ENCODE measurements around the gene PRKAR2B. TPM values are rescaled to one million over a fixed set of nuclear protein-coding genes. Genes with fewer than 3 reads are reported as not detected.

The PRKAR2B gene
- total RNA-seq, 2 donors from 2014 or later, result 3.9 to 5.3 TPM

DNA sequence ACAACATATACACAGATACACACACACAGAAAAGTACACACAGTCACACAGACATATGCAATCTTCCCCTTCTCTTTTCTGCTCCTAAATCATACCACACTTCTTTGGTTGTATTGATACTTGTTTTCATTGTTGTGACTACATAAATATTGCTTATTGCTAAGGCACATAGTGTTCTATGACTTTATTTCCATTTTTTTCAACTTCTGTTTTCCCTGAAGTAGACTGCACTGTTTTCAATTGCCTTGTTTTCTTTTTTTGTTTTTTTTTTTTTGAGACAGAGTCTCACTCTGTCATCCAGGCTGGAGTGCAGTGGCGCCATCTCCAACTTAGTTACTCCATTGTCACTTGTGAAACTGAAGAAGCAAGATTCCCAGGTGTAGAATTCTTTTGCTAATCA, 10.0 kb upstream of the PRKAR2B start:
- H3K9me3 ChIP-seq, result no peaks in the 10 kb centered on the region
- H3K27me3 ChIP-seq (replicated peaks; ENCODE audit: insufficient read depth), result no peaks in the 10 kb centered on the region
- no peaks in the 10 kb centered on the region for H3K4me1 ChIP-seq (ENCODE audit: control insufficient read depth in 1 of 2, low read depth in 2 of 2)
- H3K4me3 ChIP-seq, result no peak overlapping the region
- TF ChIP-seq, protein P1, sequence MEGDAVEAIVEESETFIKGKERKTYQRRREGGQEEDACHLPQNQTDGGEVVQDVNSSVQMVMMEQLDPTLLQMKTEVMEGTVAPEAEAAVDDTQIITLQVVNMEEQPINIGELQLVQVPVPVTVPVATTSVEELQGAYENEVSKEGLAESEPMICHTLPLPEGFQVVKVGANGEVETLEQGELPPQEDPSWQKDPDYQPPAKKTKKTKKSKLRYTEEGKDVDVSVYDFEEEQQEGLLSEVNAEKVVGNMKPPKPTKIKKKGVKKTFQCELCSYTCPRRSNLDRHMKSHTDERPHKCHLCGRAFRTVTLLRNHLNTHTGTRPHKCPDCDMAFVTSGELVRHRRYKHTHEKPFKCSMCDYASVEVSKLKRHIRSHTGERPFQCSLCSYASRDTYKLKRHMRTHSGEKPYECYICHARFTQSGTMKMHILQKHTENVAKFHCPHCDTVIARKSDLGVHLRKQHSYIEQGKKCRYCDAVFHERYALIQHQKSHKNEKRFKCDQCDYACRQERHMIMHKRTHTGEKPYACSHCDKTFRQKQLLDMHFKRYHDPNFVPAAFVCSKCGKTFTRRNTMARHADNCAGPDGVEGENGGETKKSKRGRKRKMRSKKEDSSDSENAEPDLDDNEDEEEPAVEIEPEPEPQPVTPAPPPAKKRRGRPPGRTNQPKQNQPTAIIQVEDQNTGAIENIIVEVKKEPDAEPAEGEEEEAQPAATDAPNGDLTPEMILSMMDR (IDR thresholded peaks at IDR 0.05), result no peak
- no peak overlapping the region for H3K27ac ChIP-seq
- DNase-seq (ENCODE audit: low spot score), result no peak
- ATAC-seq (ENCODE audit: insufficient number of reproducible peaks, low FRiP score, low read depth), result no peak
- no peaks in the 10 kb centered on the region for H3K36me3 ChIP-seq

DNA sequence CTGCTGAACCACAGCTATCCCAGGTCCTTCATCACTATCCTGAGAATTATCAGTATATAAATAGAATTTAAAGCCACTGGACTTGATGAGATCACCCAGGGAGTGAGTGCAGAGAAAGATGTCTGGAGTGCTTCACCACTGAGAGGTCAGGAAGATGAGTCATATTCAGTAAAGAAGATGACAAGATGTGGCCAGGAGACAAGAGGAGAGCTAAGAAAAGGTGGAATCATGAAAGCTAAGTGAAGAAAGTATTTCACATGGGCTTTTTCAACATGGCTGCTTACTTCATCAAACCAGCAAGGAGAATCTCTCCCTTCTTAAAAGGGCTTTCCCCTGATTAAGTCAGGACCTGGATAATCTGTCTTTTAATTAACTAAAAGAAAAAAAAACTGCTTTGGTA, 9.1 kb upstream of the PRKAR2B start:
- H3K9me3 ChIP-seq, result no peaks in the 10 kb centered on the region
- DNase-seq (ENCODE audit: low spot score) (no peak), ATAC-seq (ENCODE audit: insufficient number of reproducible peaks, low FRiP score, low read depth) (no peak)
- TF ChIP-seq, protein P1 (IDR thresholded peaks at IDR 0.05), result no peak
- no peaks in the 10 kb centered on the region for H3K27me3 ChIP-seq (replicated peaks; ENCODE audit: insufficient read depth)
- no peaks in the 10 kb centered on the region for H3K4me1 ChIP-seq (ENCODE audit: control insufficient read depth in 1 of 2, low read depth in 2 of 2)
- no peak overlapping the region for H3K4me3 ChIP-seq
- no peak overlapping the region for H3K27ac ChIP-seq
- no peaks in the 10 kb centered on the region for H3K36me3 ChIP-seq

DNA sequence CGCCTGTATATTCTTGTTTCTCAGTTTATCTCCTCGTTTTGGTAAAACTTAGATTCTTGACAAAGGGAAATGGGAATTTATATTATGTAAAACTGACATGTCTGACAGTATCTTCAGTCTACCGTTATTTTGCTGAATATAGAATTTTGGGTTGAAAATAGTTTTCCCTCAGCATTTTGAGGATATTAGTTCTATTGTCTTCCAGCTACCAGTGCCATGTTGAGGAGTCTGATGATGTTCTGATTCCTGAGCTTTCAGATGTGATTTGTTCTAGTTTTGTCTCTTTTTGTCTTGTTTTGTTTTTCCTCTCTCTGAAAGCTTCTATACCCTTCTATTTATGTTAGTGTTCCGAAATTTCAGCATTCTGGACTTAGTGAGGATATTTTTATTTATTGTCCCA, 8.0 kb upstream of the PRKAR2B start:
- Histone ChIP-seq H3K27me3 (replicated peaks; ENCODE audit: insufficient read depth) (no peaks in the 10 kb centered on the region), H3K27ac (no peak overlapping the region), H3K4me1 (ENCODE audit: control insufficient read depth in 1 of 2, low read depth in 2 of 2) (no peaks in the 10 kb centered on the region), H3K9me3 (no peaks in the 10 kb centered on the region), H3K4me3 (no peak overlapping the region), H3K36me3 (no peaks in the 10 kb centered on the region)
- DNase-seq (ENCODE audit: low spot score), result no peak
- TF ChIP-seq, protein P1 (IDR thresholded peaks at IDR 0.05), result no peak
- no peak for ATAC-seq (ENCODE audit: insufficient number of reproducible peaks, low FRiP score, low read depth)

DNA sequence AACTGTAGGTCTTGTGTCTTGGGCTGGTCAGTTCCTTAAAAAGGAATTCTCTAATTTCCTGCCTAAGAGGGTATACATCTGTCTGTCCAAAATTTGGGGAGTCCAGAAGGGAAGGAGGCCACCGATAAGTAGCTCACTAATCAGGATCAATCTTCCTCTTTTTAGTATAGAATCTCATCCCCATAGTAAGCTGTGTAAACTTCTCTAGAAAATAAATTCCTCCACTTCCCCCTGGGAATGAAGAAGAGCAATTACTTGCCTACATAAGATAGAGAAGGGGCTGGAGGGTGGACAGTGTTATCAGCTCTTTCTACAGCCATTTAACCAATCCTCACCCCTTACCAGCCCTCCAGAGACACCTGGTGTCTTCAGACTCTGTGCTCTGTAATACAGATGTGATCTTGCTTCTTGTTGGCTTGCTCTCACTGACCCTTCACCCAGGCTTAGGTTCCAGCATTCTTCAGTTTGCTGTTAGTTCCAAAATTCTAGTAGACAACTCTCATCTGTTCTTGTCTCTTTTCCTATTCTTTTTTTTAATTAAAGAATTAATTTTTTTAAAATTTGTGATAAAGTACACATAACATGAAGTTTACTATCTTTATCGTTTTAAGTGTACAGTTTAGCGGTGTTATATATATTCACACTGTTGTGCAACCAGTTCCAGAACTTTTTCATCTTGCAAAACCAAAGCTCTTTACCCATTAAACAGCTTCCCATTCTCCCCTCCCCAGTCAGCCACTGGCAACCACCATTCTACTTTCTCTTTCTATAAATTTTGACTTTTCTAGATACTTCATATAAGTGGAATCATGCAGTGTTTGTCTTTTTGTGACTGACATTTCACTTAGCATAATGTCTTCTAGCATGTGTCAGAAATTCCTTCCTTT, 6.5 kb upstream of the PRKAR2B start:
- Histone ChIP-seq H3K27me3 (replicated peaks; ENCODE audit: insufficient read depth) (no peaks in the 10 kb centered on the region), H3K4me3 (no peak overlapping the region), H3K27ac (no peak overlapping the region), H3K36me3 (no peaks in the 10 kb centered on the region), H3K9me3 (no peaks in the 10 kb centered on the region), H3K4me1 (ENCODE audit: control insufficient read depth in 1 of 2, low read depth in 2 of 2) (no peaks in the 10 kb centered on the region)
- TF ChIP-seq, protein P1 (IDR thresholded peaks at IDR 0.05), result no peak
- ATAC-seq (ENCODE audit: insufficient number of reproducible peaks, low FRiP score, low read depth) (no peak), DNase-seq (ENCODE audit: low spot score) (no peak)

DNA sequence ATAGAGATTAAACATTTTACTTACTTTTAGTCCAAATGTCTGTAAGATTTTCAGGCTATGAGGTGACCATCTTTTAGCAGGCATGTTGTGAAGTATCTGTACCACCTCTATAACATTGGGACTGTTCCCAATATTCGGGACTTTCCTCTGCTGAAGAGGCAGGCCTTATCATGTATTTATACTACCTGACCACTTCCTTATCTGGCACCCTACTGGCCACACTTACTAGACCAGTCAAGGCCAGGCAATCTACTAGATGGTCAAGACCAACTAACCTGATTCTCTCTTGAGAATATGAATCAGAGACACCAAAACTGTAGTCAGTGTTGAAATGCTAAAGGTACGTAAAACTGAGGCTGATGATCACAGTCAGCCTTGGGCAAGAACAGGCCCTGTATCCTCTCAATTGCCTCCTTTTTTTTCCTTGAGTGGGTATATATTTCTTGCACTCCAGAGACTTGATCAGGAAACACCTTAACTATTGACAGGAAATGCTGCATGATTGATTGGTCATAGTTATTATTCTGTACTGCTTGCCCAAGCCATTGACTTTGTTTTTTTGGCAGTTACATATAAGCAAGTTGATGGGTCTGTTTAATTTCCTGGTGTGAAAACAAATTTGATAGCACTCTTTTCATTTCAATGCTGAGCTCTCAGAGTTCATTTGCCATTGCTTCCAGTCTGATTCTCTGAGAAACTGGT, 5.2 kb upstream of the PRKAR2B start:
- no peaks in the 10 kb centered on the region for H3K27me3 ChIP-seq (replicated peaks; ENCODE audit: insufficient read depth)
- TF ChIP-seq, protein P1 (IDR thresholded peaks at IDR 0.05), result no peak
- H3K27ac ChIP-seq, result no peak overlapping the region
- ATAC-seq (ENCODE audit: insufficient number of reproducible peaks, low FRiP score, low read depth) (no peak), DNase-seq (ENCODE audit: low spot score) (no peak)
- H3K36me3 ChIP-seq, result no peaks in the 10 kb centered on the region
- no peaks in the 10 kb centered on the region for H3K9me3 ChIP-seq
- no peaks in the 10 kb centered on the region for H3K4me1 ChIP-seq (ENCODE audit: control insufficient read depth in 1 of 2, low read depth in 2 of 2)
- no peak overlapping the region for H3K4me3 ChIP-seq
